SHP77 treated with DMSO at 0.1 percent for 48 hours (cell line): ENCODE results near the gene PHACTR2.
"Not testable (repeated sequence)": the region's sequence is repeated elsewhere in the genome, so short reads cannot be mapped to it uniquely, and the experiment has no call there.

Experiments used
- DNase-seq: peaks from one replicate; lab custom pipeline; 2025; lab: John Stamatoyannopoulos, UW

Gene PHACTR2

GRCh38 chr6:143698759-143699429, 21.1 kb downstream of the PHACTR2 start:
- no peak for DNase-seq

- no peak for DNase-seq
Measured at GRCh38 chr6:143699430-143699825, 21.7 kb downstream of the PHACTR2 start.

- DNase-seq = peak; percentile 69
Measured at GRCh38 chr6:143700684-143701348, 23.1 kb downstream of the PHACTR2 start.

GRCh38 chr6:143701349-143702234, 23.8 kb downstream of the PHACTR2 start:
- no peak for DNase-seq

GRCh38 chr6:143705569-143705968, 27.8 kb downstream of the PHACTR2 start:
- DNase-seq = no peak

- no peak for DNase-seq
Measured at GRCh38 chr6:143707697-143708096, 29.9 kb downstream of the PHACTR2 start.

GRCh38 chr6:143708889-143709288, 31.1 kb downstream of the PHACTR2 start:
- DNase-seq = no peak

GRCh38 chr6:143711714-143712113, 33.9 kb downstream of the PHACTR2 start:
- DNase-seq = no peak

GRCh38 chr6:143718472-143718871, 40.7 kb downstream of the PHACTR2 start:
- DNase-seq = no peak

GRCh38 chr6:143721642-143722041, 43.9 kb downstream of the PHACTR2 start:
- DNase-seq = no peak

GRCh38 chr6:143724876-143725275, 47.1 kb downstream of the PHACTR2 start:
- no peak for DNase-seq

GRCh38 chr6:143726015-143726647, 48.4 kb downstream of the PHACTR2 start:
- no peak for DNase-seq

- no peak for DNase-seq
Measured at GRCh38 chr6:143727035-143727434, 49.3 kb downstream of the PHACTR2 start.

GRCh38 chr6:143731789-143732188, 54.0 kb downstream of the PHACTR2 start:
- no peak for DNase-seq

GRCh38 chr6:143732536-143732935, 54.8 kb downstream of the PHACTR2 start:
- no peak for DNase-seq

- DNase-seq = no peak
Measured at GRCh38 chr6:143733510-143733909, 55.7 kb downstream of the PHACTR2 start.

GRCh38 chr6:143734641-143735063, 56.9 kb downstream of the PHACTR2 start:
- no peak for DNase-seq

GRCh38 chr6:143738072-143738690, 60.4 kb downstream of the PHACTR2 start:
- not testable (repeated sequence) for DNase-seq

GRCh38 chr6:143739341-143739851, 61.6 kb downstream of the PHACTR2 start:
- no peak for DNase-seq

GRCh38 chr6:143740213-143740612, 62.4 kb downstream of the PHACTR2 start:
- DNase-seq = no peak

GRCh38 chr6:143741480-143741879, 63.7 kb downstream of the PHACTR2 start:
- DNase-seq = no peak
